HG02678 (cell line): ENCODE results near the gene SELENOH.
A peak's percentile ranks its signal among the peaks of the same experiment; 100 is the strongest.

Experiments
- ATAC-seq: cut with Tn5 transposase; IDR thresholded peaks from one replicate; pipeline ENCODE4 v1.9.1; 2021; ENCODE audit warnings: mild to moderate bottlenecking, moderate library complexity; ENCODE audit not compliant: unreplicated experiment

Gene SELENOH

DNA sequence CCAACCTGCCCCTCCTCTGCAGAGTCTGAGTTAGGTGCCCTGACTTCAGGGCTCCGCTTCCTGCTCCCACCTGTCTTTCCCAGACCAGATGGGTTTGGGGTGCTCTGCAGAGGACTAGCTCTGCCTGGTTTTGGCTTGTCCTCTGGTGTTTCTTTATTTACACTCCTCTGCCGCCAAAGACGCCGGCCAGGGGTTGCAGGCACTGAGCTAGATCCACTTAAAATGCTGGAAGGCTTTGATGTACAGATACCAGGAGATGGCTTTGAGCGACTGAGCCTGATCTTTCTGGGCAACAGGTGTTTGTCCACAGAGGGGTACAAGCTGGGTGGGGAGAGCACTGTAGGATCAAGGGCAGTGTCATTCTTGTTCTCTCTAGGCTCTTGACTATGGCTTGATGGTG is 3.9 kb downstream of the SELENOH start:
- ATAC-seq, result no peak

DNA sequence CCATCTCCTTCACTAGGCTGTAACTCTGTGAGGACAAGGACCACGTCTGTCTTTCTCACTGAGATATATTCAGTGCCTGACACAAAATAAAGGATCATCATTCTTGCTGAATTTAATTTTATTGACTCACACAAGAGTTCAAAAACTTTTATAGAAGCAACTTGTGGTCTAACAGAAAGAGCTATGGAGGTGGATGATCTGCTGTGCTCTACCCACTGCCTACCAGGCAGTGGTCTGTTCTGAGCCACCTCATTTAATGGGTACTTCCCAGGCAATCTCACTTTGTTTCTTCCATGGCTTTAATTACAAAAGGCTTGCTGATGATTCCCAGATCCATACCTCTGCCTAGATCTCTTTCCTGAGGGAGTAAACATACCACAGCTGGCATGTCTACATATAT is 5.6 kb downstream of the SELENOH start:
- ATAC-seq, result no peak

DNA sequence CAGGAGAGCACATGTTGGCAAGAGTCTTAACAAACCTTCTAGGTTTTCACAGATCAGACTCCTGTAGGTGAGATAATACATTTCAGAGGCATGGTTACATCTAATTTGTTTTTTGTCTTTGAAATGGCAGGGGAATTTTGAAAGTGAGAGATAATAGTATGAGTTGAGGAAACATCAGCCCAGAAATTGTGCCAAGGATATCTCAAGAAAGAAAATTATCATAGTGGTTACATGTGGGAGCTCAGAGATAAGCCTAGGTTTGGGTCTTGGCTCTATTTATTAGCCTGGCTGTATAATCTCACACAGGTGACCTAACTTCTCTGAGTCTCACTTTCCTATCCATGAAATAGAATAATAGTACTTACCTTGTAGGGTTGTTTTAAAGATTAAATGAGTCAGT is 9.9 kb downstream of the SELENOH start:
- ATAC-seq, result no peak

DNA sequence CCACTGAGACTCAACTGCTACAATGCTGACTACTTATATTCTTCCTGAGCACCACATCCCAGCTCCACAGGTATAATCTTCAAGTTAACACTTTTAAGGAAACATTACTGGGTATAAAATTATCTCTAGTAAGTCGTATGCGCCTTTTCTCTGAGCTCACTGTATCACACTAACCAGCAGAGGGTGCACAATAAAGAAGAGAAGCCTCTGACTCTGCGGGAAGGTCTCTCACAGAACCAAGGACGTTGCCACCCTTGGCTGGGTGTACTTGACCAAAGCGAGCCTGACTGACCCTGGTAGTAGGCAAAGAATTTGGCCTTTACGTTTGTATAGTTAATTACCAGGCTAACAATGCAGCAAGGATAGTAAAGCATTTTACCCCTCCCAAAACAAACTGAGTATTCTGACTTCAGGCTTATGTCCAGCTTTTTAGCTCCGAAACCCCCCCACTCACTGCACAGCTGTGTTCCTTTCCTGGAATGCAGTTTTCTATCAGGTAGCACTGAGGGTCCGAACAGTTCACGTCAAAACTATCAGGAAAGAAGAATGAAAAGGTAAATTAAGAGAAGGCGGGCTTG is 10.5 kb downstream of the SELENOH start, which contains the start of gene BTBD18:
Gene BTBD18 (minus strand): TSS at position 144 of the 578 bp plus-strand sequence. CDS start 631 bp downstream, outside the sequence.
- ATAC-seq, result no peak

DNA sequence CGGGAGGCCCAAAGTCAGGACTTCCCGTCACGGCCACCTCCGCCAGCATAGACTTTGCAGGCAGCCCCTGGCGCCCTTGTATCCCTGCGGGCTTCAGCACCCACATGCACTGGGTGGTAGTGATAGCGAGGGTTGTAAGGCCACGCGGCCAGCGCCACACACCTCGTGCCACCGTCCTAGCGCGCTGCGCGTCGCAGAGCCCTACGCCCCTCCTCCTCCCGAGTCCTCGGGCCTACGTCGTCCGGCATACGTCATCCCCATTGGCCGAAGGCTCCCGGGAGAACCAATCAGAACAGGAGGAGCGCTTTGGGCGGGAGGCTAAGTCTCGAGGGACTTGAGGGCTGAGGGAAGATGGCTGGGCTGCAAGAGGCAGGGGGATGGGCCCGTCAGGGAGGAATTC is 11.7 kb downstream of the SELENOH start:
- ATAC-seq, result no peak

DNA sequence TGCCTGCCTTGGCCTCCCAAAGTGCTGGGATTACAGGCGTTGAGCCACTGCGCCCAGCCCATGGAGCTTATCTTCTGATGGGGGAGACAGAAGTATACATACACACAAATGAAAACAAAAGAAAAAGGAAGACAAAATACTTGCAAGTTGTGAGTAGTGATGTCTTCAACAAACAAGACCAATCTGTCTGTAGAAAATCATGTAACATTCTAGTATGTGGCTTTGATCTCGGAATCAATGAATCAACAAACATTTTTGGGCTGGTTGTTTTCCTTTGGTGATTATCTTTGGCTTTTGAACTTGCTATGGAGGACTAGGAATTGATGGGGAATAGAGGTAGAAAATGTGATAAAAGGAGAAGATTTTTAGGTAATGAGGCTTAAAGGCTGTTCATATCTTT is 16.9 kb downstream of the SELENOH start:
- ATAC-seq, result no peak

DNA sequence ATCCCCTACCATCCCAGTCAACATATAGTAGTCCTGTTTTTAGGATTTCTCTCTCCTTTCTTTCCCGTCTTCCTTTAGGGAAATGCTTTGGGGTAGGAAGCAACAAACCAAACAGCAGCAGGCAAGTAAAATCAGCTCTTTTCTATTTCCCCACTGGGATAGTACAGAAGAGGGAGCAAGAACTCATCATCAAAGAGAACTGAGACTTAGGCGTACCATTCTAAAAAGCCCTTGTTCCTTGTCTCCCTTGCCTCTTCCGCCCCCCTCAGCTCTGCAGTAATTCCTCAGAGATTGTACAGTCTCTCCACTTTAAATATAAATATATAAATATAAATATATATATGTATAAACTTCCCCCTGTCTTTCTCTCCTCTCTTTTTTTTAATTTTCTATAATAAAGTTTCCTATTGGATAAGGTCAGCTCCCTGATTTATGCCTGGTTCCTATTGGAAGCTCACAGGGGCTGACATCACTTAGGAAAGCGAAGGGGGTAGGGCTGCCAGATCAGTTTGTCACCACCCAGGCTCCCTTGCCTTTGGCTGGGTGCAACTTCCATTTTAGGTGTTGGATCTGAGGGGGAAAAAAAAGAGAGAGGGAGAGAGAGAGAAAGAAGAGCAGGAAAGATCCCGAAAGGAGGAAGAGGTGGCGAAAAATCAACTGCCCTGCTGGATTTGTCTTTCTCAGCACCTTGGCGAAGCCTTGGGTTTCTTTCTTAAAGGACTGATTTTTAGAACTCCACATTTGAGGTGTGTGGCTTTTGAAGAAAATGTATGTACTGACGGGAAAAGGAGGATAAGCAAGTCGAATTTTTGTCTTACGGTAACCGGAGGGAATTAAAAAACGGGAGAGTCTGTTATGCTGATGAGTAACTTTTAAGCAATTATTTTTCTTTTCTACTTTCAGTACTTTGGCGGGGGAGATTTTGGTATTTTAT is 20.3 kb downstream of the SELENOH start, which contains the start of gene CTNND1:
Gene CTNND1 (plus strand): TSS at position 502 of the 934 bp plus-strand sequence. CDS start 29,677 bp downstream, outside the sequence.
- ATAC-seq, result peak; percentile 94

DNA sequence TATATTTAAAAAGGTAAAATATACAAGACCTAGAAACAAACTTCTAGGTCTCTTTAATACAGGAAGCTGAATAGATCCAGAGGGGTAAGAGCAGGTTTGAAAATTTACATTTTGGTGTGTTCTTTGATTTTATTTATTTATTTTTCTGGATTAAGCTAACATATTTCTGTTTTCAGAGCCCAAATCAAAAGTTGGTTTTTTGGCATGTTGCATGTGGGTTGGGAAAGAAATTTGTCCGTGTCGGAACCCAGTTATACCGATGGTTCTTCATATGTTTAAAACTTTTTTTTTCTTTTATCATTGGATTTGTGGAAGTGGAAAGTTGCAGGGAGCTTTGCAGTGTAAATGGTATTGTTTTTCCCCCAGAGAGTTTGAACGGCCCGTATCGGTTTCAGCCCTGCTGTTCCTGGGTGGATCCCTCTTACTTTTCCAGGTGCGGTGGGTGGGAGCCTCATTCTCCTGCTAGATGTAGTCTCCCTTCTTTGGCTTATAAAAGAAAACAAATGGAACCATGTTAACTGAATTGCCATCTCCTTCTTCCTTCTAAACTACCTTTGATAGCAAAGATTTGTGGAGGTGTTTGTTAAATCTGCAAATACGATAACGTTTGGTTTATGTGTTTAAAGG is 21.1 kb downstream of the SELENOH start:
- ATAC-seq, result no peak

DNA sequence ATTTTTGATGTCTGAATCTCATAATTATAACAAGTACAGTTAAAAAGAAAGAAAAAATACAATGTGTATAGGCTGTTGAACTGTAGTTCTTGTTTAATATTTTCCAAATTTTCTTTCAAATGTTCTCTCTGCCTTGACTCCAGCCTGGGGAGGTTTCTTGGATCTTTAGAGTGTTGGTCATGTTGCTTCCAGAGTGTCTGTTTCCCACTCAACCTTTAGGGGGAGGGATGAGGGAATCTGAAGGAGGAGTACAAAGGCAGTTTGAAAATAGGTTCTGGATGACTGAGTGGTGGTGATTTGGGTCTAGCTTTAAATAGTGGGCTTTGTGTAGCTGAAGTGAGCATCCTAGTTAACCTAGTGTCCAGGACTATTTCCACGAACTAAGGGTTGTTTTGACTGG is 22.3 kb downstream of the SELENOH start:
- ATAC-seq, result no peak

DNA sequence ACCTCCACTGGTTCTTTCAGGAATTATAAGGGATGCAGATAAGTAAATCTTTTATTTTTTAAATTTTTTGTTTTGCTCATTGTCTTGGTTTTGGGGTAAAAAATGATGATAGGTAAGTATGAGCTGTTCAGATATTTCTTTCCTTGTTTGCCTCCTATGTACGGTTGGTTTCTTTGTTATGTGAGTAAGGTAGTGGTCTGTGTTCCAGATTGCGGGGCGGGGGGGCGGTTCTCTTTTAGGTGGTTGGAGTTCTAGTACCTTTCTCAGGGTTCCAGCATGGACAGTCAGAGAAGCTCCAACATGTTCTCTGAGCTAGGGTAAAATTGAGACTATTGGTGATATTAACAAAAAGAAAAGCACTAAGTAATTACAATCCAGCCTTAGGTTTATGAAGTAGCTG is 22.7 kb downstream of the SELENOH start:
- ATAC-seq, result no peak

DNA sequence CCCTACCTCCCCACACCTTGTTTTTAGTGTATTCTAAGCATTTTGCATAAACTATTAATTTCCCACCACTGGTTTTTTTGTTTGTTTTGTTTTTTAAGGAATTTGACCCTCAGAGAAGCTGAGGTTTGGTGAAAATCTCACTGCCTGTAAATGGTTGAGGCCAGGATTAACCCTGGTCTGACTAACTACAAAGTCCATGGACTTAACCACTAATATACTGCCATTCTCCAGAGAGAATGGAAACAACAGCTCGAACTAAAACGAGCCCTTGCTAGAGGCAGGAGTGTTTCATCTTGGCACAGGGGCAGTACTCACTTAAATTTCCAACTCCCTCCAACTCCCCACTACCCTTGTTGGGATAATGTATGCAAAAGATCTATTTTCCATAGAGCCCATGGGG is 23.3 kb downstream of the SELENOH start:
- no peak for ATAC-seq

DNA sequence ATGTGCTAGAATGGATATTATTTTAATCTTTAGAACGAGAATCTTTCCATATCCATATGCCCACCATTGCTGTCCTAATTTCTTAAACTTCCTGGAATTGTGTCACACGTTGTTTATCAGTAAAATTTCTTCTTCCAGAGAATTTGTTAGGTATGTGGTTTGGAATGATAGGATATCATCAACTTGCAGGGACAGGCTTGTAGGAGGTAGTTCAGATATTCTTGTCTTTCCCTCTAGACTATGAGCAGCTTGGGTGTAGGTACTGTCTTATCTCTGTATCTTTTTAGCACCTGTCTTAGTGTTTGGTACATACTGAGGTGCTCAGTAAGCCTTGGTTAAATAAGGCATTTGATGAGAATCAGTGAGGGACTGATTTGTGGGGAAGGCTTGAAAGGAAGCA is 23.7 kb downstream of the SELENOH start:
- ATAC-seq, result no peak

DNA sequence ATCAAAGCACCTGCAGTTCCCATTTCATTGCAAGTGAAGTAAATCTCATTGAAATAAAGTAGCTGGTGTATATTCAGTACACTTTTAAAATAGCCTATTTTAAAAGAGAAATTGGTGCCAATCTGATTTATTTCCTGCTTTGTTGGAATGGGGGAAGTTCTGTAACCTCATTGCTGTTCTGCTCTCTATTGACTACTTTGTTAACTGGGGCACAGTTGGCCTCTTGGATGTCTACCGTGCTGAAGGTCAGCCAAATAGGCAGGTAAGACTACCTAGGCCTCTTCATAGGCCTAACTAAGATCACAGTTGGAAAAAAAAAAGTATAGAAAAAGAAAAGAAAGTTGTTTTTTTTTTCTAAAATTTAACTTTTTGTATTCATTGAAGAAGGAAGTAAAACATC is 29.5 kb downstream of the SELENOH start:
- no peak for ATAC-seq

DNA sequence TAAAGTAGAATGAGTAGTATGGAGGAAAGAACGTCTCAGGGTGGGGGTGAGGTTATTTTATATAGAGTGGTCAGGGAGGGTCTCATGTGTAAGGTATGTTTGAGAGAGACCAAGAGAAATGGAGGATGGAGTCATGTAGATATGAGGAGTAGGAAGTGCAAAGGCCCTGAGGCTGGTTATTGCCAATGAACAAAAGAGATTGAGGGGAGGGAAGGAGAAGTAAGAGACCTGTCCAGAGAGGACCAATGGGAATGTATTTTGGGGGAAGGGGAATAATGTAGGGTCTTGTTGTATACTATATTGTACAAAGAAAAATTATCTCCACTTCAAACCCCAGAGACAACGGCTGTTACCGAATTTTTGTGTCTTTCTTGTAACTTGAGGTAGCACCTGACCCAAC is 30.1 kb downstream of the SELENOH start:
- ATAC-seq, result no peak

DNA sequence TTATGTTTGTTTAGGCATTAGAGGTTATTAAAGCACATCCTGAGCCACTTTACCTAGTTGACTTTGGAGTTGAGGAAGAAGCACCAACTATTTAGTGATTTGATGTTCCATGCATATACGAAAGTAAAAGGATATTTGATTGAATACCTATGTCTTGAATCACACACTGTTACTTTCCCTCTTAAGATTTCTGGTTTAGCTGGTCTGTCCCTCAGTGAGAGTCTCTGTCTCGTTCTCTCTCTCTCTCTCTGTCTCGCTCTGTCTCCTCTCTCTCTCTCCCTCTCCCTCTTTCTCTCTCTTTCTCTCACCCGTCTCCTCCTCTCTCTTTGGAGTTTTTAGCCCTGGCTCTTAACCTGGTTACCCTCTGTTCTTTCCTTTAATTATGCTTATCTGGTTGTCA is 31.3 kb downstream of the SELENOH start:
- no peak for ATAC-seq

DNA sequence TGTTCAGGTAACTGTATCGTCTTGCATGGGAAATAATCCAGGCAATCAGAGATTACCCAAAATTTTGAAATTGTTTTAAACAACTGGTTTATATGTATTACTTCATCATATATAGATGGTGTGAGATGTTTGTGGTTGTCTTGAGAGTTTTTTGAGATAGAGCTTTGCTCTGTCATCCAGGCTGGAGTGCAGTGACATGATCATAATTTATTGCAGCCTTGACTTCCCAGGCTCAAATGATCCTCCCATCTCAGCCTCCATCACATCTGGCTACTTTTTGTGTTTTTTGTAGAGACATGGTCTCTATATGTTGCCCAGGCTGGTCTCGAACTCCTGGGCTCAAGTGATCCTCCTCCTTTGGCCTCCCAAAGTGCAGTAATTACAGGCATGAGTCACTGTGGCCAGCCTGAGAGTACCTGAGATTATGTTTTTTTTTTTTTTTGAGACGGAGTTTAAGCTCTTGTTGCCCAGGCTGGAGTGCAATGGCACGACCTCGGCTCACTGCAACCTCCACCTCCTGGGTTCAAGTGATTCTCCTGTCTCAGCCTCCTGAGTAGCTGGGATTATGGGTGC is 31.8 kb downstream of the SELENOH start:
- no peak for ATAC-seq

DNA sequence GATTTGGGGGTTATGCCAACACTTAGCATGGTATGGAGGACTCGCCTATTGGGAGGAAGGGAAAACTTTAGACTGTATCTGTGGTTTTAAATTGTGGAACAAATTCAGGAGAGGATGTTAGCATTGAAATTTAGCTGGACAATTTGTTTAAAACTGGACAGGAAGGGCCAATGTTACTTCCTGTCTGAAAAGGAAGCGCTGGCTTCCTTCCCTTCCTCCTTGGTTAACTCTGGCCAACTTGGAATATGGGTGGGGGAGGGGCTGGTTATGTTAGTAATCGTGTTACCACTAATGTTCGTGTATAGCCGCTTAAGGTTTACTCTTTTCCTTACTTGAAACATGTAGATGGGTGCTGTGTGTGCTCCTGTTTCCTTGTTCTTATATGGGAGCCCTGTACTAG is 34.2 kb downstream of the SELENOH start:
- ATAC-seq, result no peak

DNA sequence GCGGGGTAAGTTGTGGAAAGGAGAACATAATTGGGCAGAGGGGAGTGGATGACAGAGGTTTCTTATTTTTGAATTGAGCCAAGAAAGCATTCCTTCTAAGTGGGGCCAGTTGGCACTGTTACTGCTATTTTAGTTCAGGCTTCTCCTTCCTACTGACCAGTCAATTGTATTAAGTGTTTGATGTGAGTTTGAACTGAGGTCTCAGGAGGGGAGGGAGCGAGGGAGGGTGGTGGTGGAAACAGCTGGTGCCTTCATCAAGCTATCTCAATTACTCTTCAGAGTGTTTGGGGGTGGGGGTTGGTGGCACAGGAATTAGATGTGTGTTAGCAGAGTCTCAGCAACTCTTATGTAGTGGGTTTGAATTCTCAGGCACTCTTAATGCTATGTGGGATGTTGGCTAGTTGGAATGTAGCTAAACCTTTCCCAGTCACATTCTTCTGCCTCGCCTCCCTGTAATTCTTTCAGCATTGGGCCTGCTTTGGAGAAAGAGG is 34.8 kb downstream of the SELENOH start:
- no peak for ATAC-seq

DNA sequence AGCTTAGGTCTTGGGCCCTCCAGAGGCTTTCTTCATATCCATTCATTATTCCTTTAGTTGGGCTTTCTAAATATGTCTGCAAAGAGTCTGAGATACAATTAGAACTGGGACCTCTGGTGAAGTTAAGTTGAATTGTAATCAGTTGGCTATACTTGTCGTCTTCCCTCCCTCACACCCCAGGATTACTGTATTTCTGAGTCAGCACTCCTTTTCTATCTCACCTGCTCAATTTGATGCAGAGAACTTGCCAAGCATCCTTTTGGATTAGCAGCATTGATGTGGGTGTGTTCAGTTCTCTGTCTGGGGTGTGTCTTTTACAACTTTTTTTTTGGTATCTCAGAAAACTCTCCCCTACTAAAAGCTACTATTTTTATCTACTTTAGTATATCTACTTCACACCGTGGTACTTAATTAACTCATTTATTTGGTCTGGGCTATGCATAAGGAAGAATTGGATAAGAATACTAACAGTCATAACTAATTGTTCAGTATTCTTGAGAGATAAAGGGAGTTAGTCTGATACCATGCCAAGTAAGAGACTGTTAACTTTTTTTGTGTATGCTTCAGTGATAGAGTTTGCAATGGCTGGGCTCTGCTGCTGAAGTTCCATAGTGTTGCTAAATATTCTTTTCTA is 35.4 kb downstream of the SELENOH start:
- no peak for ATAC-seq

DNA sequence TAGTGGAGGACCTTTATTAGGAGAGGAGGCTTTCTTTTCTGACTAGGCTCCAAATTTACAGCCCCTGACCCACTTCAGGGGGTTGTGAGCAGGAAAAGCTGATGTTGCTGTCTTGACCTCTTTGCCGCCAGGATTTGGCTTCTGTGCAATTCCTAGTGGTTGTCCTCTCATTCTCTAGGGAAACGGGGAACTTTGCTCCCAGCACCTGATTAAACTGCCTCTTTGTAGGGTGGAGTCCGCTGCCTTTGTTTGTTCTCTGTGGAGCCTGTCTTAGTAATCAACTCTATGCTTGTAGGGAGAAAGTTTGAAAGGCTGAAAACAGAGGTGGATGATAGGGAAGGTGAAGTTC is 36.7 kb downstream of the SELENOH start:
- ATAC-seq, result no peak
